Muscle of leg (tissue), 11 donors: Measurements from ENCODE around the gene METTL24. TPM values are rescaled to one million over a fixed set of nuclear protein-coding genes. Genes with fewer than 3 reads are reported as not detected.
"Not testable (repeated sequence)": the region's sequence is repeated elsewhere in the genome, so short reads cannot be mapped to it uniquely, and the experiment has no call there.

ENCODE experiments used
- DNase-seq: peaks from one replicate; pipeline ENCODE4 v3.0.0; 2013
- H3K27ac ChIP-seq: one replicate; pipeline ENCODE4 v1.5.1; 2013; ENCODE audit warnings: mild to moderate bottlenecking, low read length, control low read depth
- H3K27me3 ChIP-seq: one replicate; pipeline ENCODE4 v1.6.1; 2013; ENCODE audit warnings: low read length; ENCODE audit not compliant: control insufficient read depth, insufficient read depth
- H3K36me3 ChIP-seq: one replicate; pipeline ENCODE4 v1.6.1; 2013; ENCODE audit warnings: low read length; ENCODE audit not compliant: control insufficient read depth, insufficient read depth
- H3K4me1 ChIP-seq: one replicate; pipeline ENCODE4 v1.6.1; 2013; ENCODE audit warnings: low read length; ENCODE audit not compliant: control insufficient read depth, insufficient read depth
- H3K4me3 ChIP-seq: one replicate; pipeline ENCODE4 v1.5.1; 2013; ENCODE audit warnings: low read length, control low read depth
- H3K9me3 ChIP-seq: replicated peaks from 2 replicates; pipeline ENCODE4 v1.6.1; 2013; ENCODE audit warnings: low read depth, low read length; ENCODE audit not compliant: control insufficient read depth
- WGBS: methylation state at CpG from one replicate; pipeline ENCODE4 v1.1.5; 2013; ENCODE audit warnings: missing lambda C conversion rate; ENCODE audit not compliant: insufficient coverage; 5-methylcytosine and 5-hydroxymethylcytosine counted together
- polyA plus RNA-seq, 8 donors: library from polyadenylated mRNA; unstranded; fragments of 120-200 nt; gene quantifications; one replicate each; pipeline versions ENCODE4 v1.2.1 to v1.2.3, GENCODE V29; 2013; ENCODE audit warnings: inconsistent platforms in 1 of 8, low replicate concordance in 1 of 8; ENCODE audit not compliant: insufficient read length in 8 of 8, insufficient read depth in 1 of 8
- total RNA-seq: library from RNA; stranded (reverse); fragments of 120-200 nt; gene quantifications from one replicate; pipeline ENCODE4 v1.2.4, GENCODE V29; 2013

METTL24 gene
- total and polyA plus RNA-seq, 9 donors = 0.28 to 2.2 (median 0.80) TPM

DNA sequence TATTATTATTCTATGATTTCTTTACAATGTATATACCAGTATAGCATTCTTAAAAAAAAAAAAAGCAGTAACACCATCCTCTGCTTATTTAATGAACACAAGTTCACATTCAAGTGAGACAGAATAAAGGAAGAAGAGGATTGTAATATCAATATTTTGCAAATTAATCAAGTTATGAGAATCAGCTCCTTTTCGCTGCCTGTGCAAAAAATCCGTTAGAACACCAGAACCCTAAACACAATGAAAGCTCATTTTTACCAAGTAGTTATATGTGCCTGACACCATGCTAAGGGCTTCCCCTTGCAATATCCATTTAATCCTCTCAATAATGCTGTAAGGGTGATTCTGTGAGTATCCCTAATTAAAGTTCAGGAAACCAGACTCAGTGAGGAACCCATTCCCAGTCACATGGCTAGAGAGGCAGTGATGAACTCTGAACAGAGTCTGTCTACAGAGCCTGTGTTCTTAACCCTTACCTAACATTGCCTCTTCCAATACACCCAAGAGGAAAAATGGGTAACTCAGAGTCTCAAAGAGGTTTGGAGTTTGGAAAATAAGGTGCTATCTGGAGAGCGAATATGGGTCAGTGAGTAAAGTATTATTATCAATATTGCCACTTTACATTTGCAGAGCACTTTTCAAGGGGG is 111.1 kb downstream of the METTL24 start:
- no CpG with 5 or more reads among the region's 3 CpGs for WGBS
- H3K27ac ChIP-seq = no peak overlapping the region
- H3K9me3 ChIP-seq = no peaks in the 10 kb centered on the region
- no peaks in the 10 kb centered on the region for H3K27me3 ChIP-seq
- no peaks in the 10 kb centered on the region for H3K36me3 ChIP-seq
- H3K4me3 ChIP-seq = no peak overlapping the region
- DNase-seq = no peak
- no peaks in the 10 kb centered on the region for H3K4me1 ChIP-seq

DNA sequence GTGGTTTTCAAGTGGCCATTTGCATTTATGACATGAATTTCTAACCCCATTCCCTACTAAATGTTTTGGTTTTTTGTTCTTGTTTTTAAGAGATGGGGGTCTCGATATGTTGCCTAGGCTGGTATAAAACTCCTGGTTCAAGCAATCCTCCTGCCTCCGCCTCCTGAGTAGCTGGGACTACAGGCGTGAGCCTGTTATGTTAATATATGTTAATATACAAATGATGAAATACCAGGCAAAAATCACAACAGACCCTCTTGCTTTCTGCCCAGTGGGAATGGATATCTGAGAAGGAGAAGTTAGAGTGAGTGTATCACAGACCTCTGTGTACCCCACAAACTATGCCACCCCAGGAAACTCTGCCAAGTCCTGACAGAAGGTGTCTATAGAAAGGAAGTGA is 111.8 kb downstream of the METTL24 start:
- H3K4me3 ChIP-seq = no peak overlapping the region
- H3K27me3 ChIP-seq = no peaks in the 10 kb centered on the region
- no peaks in the 10 kb centered on the region for H3K36me3 ChIP-seq
- H3K4me1 ChIP-seq = no peaks in the 10 kb centered on the region
- no CpG with 5 or more reads among the region's 3 CpGs for WGBS
- DNase-seq = no peak
- H3K9me3 ChIP-seq = no peaks in the 10 kb centered on the region
- no peak overlapping the region for H3K27ac ChIP-seq

DNA sequence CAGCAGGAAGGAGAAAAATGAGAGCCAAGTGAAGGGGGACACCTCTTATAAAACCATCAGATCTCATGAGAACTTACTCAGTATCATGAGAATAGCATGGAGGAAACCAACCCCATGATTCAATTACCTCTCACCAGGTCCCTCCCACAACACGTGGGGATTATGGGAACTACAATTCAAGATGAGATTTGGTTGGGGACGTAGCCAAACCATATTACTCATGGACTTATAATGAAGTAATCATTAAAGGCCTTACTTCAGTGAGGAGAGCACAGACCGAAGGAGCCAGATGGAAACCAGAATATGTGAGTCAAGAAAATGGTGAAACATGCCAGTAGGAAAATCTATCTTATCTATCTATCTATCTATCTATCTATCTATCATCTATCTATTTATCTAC is 113.5 kb downstream of the METTL24 start:
- H3K27me3 ChIP-seq, H3K36me3 ChIP-seq, H3K4me1 ChIP-seq, H3K4me3 ChIP-seq, H3K27ac ChIP-seq, DNase-seq, H3K9me3 ChIP-seq: not testable (repeated sequence)
- WGBS = no CpG with 5 or more reads among the region's 3 CpGs

DNA sequence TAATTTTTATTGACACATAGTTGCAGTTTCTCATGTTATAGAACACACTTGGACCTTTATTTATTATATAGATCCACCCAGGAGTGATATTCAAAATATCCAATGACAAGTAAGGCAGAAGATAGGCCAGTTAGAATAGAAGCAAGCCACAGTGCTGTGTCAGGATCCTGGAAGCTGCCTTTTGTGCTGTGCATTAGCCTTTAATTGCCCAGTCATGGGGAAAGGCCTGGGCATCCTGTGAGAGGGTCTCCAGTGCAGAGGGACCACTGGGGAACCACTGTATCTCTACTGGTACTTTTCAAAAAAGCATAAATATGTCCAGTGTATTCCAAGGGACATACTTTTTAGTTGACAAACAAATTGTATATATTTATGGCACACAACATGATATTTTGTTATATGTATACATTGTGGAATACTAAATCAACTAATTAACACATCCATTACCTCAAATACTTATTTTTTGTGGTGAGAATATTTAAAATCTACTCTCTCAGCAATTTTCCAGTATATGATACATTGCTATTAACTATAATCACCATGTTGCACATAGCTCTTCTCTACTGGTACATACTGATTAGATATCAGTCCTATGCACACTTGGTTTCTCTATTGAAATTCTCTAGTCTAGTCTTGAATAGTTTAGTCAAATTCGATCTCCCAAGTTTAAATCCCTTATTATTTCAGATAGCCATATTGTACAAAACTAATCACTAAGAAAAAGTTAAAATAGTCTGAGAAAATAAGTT is 118.4 kb downstream of the METTL24 start:
- no CpG with 5 or more reads among the region's 1 CpG for WGBS
- Histone ChIP-seq H3K27me3 (no peaks in the 10 kb centered on the region), H3K4me3 (no peak overlapping the region), H3K9me3 (no peaks in the 10 kb centered on the region), H3K27ac (no peak overlapping the region), H3K4me1 (no peaks in the 10 kb centered on the region), H3K36me3 (no peaks in the 10 kb centered on the region)
- no peak for DNase-seq

DNA sequence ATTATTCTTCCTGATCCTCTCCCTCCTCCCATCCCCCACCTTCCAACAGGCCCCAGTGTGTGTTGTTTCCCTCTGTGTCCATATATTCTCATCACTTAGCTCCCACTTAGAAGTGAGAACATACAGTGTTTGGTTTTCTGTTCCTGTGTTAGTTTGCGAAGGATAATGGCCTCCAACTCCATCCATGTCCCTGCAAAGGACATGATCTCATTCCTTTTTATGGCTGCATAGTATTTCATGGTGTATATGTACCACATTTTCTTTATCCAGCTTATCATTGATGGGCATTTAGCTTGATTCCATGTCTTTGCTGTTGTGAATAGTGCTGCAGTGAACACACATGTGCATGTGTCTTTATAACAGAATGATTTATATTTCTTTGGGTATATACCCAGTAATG is 122.1 kb downstream of the METTL24 start:
- DNase-seq, H3K4me1 ChIP-seq, H3K36me3 ChIP-seq, H3K4me3 ChIP-seq, H3K9me3 ChIP-seq, H3K27me3 ChIP-seq, H3K27ac ChIP-seq: not testable (repeated sequence)
- WGBS = no CpG with 5 or more reads among the region's 1 CpG

DNA sequence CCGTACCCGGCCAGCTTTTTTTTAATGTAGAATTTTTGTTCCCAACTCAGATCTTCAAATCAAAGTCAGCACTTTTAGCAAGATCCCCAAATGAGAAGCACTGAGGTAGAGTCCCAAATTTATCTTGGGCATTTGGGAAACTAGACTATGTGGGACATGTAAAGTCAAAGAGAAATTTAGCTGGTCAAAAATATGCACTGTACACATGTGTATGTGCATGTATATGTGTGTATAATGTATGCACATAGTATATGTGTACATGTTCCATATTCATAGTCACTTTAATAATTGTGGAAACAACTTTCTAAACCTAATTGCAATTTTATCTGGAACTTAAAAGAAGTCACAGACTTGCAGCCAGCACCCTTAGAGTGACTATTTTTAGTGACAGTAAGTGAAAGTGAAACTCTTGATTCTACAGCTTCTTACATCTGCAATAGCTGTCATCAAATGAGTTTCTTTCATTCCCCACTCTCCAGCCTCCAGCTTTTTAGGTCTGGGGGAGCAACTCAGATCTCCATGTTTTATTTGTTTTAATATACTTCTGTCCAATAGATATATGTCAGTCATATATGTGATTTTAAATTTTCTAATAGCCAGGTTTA is 124.3 kb downstream of the METTL24 start:
- H3K36me3 ChIP-seq = no peaks in the 10 kb centered on the region
- H3K27me3 ChIP-seq = no peaks in the 10 kb centered on the region
- DNase-seq = peak; percentile 29
- no peaks in the 10 kb centered on the region for H3K4me1 ChIP-seq
- H3K27ac ChIP-seq = no peak overlapping the region
- H3K4me3 ChIP-seq = no peak overlapping the region
- no CpG with 5 or more reads among the region's 2 CpGs for whole genome bisulfite sequencing
- no peaks in the 10 kb centered on the region for H3K9me3 ChIP-seq

DNA sequence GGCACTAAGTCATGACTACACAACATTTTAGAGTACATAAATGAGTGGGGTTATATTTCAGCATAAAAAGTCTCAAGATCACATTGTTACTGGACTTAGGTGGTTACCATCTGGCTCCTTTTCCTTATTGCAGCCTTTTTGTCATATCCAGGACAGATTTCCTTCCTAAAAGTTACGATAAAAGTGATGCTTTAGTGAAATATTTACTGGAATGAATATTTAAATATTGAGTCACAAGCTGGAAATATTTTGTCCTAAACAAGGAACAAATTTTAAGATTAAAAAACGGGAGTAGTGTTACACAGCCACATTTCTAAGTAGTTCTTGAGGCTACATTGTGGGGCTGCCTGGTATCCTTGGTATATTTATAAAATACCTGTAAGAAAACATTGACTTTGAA is 125.7 kb downstream of the METTL24 start:
- DNase-seq = no peak
- WGBS = no CpG with 5 or more reads among the region's 2 CpGs
- no peaks in the 10 kb centered on the region for H3K4me1 ChIP-seq
- no peak overlapping the region for H3K4me3 ChIP-seq
- no peak overlapping the region for H3K27ac ChIP-seq
- no peaks in the 10 kb centered on the region for H3K9me3 ChIP-seq
- H3K36me3 ChIP-seq = peaks cover under 1% of the 10 kb centered on the region
- H3K27me3 ChIP-seq = no peaks in the 10 kb centered on the region

DNA sequence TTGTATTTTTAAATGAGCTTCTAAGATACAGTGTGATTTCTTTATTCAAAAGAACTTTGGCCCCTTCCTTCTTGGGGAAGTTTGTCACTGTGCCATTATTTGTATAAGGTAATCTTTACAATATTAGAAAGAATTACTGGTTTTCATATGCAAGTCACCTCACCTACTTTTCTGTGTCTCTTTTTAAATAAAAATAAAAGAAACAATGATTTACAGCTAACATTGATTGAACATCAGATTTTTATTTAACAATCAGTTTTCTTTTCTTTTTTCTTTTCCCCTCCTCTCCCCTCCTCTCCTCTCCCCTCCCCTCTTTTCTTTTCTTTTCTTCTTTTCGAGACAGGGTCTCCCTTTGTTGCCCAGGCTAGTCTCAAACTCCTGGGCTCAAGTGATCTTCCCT is 131.9 kb downstream of the METTL24 start:
- 88% methylated on average over 1 of the region's 1 CpG for WGBS
- DNase-seq = no peak
- Histone ChIP-seq H3K27ac (no peak overlapping the region), H3K27me3 (no peaks in the 10 kb centered on the region), H3K4me3 (no peak overlapping the region), H3K9me3 (no peaks in the 10 kb centered on the region), H3K36me3 (peaks cover 12% of the 10 kb centered on the region), H3K4me1 (no peaks in the 10 kb centered on the region)

DNA sequence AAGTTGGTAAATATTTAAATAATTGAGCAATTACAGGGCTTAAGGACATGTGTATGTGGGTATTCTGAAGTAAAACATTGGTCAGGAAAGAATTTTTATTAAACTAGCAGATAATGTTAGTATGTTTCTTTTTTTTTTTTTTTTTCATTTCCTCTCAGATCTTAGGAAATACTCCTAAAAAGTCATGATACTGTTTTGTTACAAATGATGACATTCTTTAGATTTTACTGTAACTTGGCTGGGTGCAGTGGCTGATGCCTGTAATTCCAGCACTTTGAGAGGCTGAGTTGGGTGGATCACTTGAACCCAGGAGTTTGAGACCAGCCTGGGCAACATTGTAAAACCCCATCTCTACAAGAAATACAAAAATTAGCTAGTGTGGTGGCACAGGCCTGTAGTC is 136.4 kb downstream of the METTL24 start:
- no peaks in the 10 kb centered on the region for H3K9me3 ChIP-seq
- DNase-seq = no peak

DNA sequence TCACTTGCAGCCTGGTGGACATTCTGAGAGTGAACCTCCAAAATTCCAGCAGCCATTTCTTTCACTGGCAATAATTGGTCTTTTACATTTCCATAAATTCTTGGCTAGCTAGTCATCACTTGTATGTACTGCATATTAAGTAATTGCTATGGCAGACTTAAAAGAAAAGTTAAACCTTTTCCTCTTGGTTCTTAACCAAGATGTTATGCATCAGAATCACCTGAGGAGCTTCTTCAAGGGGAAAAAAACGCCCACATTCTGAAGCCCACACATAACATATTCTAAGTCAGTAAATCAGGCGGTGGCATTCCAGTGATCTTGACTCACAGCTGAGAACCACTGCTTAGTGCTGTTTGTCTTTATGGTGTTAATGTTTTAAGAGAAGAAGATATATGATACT is 140.9 kb downstream of the METTL24 start:
- peaks cover 40% of the 10 kb centered on the region for H3K36me3 ChIP-seq
- WGBS = no CpG with 5 or more reads among the region's 2 CpGs

More for the DNA sequence above, 136.4 kb downstream of the METTL24 start:
- Histone ChIP-seq H3K4me3 (no peak overlapping the region), H3K27ac (no peak overlapping the region), H3K4me1 (no peaks in the 10 kb centered on the region), H3K27me3 (no peaks in the 10 kb centered on the region), H3K36me3 (peaks cover 21% of the 10 kb centered on the region)

More for the DNA sequence above, 140.9 kb downstream of the METTL24 start:
- Histone ChIP-seq H3K27ac (no peak overlapping the region), H3K4me3 (no peak overlapping the region), H3K9me3 (no peaks in the 10 kb centered on the region), H3K4me1 (no peaks in the 10 kb centered on the region), H3K27me3 (no peaks in the 10 kb centered on the region)
- DNase-seq = no peak
